ENCODE results near the gene DAG1.

GRCh38 chr3:49462222-49462621 is 7.8 kb upstream of the DAG1 start:
- TF ChIP-seq CTCF (IDR thresholded peaks at IDR 0.05) (no peak), EZH2 (IDR thresholded peaks at IDR 0.05) (no peak), EZH2phosphoT487 (IDR thresholded peaks at IDR 0.05) (no peak)
